GM23248 (cell line): ENCODE results near the gene PPP1R9B. TPM values are rescaled to one million over a fixed set of nuclear protein-coding genes. Genes with fewer than 3 reads are reported as not detected.

Source experiments
- DNase-seq: peaks from one replicate; pipeline ENCODE4 v3.0.0-alpha.2; 2015
- H2AFZ ChIP-seq: fragments of 200-600 bp; sonication (generic); 2 replicates; pipeline ENCODE4 v1.6.1; 2016; ENCODE audit warnings: antibody characterized with exemption
- H3F3A ChIP-seq: fragments of 200-600 bp; sonication (generic); 2 replicates; pipeline ENCODE4 v1.6.1; 2016; ENCODE audit warnings: mild to moderate bottlenecking, antibody characterized with exemption, mixed run types; ENCODE audit not compliant: insufficient read depth
- H3K27ac ChIP-seq: fragments of 200-600 bp; sonication (generic); 2 replicates; pipeline ENCODE4 v1.5.1; 2016; ENCODE audit warnings: mild to moderate bottlenecking
- H3K27me3 ChIP-seq: fragments of 200-600 bp; sonication (generic); replicated peaks from 2 replicates; pipeline ENCODE4 v1.6.1; 2016; ENCODE audit warnings: mild to moderate bottlenecking; ENCODE audit not compliant: insufficient read depth
- H3K36me3 ChIP-seq: fragments of 200-600 bp; sonication (generic); 2 replicates; pipeline ENCODE4 v1.6.1; 2016; ENCODE audit warnings: low read depth, mild to moderate bottlenecking
- H3K4me1 ChIP-seq: fragments of 200-600 bp; sonication (generic); 2 replicates; pipeline ENCODE4 v1.6.1; 2016; ENCODE audit warnings: mild to moderate bottlenecking; ENCODE audit not compliant: insufficient read depth
- H3K4me2 ChIP-seq: fragments of 200-600 bp; sonication (generic); one replicate; pipeline ENCODE4 v1.6.1; 2016; ENCODE audit warnings: mild to moderate bottlenecking; ENCODE audit not compliant: unreplicated experiment
- H3K4me3 ChIP-seq: fragments of 200-600 bp; sonication (generic); 2 replicates; pipeline ENCODE4 v1.5.1; 2016; ENCODE audit warnings: mild to moderate bottlenecking
- H3K79me2 ChIP-seq: fragments of 200-600 bp; sonication (generic); 2 replicates; pipeline ENCODE4 v1.6.1; 2016; ENCODE audit warnings: mild to moderate bottlenecking; ENCODE audit not compliant: insufficient read depth
- H3K9ac ChIP-seq: fragments of 200-600 bp; sonication (generic); 2 replicates; pipeline ENCODE4 v1.6.1; 2016; ENCODE audit warnings: mild to moderate bottlenecking
- H3K9me2 ChIP-seq: fragments of 200-600 bp; sonication (generic); 2 replicates; pipeline ENCODE4 v1.6.1; 2016; ENCODE audit warnings: mixed run types, mild to moderate bottlenecking, moderate library complexity; ENCODE audit not compliant: insufficient read depth
- H3K9me3 ChIP-seq: fragments of 200-600 bp; sonication (generic); one replicate; pipeline ENCODE4 v1.6.1; 2017; ENCODE audit warnings: low read depth
- H4K20me1 ChIP-seq: fragments of 200-600 bp; sonication (generic); 2 replicates; pipeline ENCODE4 v1.6.0; 2016; ENCODE audit not compliant: insufficient read depth
- EZH2 ChIP-seq: fragments of 200-600 bp; sonication (generic); IDR thresholded peaks from 2 replicates; pipeline ENCODE4 v1.6.1; 2018; ENCODE audit warnings: antibody characterized with exemption, mild to moderate bottlenecking; ENCODE audit not compliant: insufficient read depth, poor library complexity, severe bottlenecking
- EZH2phosphoT487 ChIP-seq: fragments of 200-600 bp; sonication (generic); IDR thresholded peaks from 2 replicates; pipeline ENCODE4 v1.6.1; 2018; ENCODE audit warnings: antibody characterized with exemption, moderate library complexity, mild to moderate bottlenecking, low read depth; ENCODE audit not compliant: insufficient read depth
- WGBS, 2 experiments: methylation state at CpG; one replicate each; pipeline ENCODE4 v1.1.6; 2015 to 2017; ENCODE audit warnings: low lambda C conversion rate in 2 of 2, low coverage in 1 of 2; ENCODE audit errors: missing lambda C conversion rate in 2 of 2; 5-methylcytosine and 5-hydroxymethylcytosine counted together
- in situ Hi-C: fragments of 300-500 bp; cut with MboI; formaldehyde crosslinking; loops from 2 replicates; pipeline ENCODE4 v1.15.0; 2020
- polyA plus RNA-seq: library from polyadenylated mRNA; unstranded; fragments of >200 nt; fragmentation: Nextera tagmentation; extraction: Ambion mirVana; gene quantifications from 2 replicates; pipeline ENCODE4 v1.2.1, GENCODE V29; 2016
- total RNA-seq: library from RNA; depleted of rRNA; stranded (reverse); fragments of >200 nt; shearing (Covaris generic); gene quantifications from 2 replicates; pipeline ENCODE4 v1.2.3, GENCODE V29; 2014

The PPP1R9B gene
- total and polyA plus RNA-seq, 2 experiments from 2014 or later = 2.3 to 69.4 TPM

DNA sequence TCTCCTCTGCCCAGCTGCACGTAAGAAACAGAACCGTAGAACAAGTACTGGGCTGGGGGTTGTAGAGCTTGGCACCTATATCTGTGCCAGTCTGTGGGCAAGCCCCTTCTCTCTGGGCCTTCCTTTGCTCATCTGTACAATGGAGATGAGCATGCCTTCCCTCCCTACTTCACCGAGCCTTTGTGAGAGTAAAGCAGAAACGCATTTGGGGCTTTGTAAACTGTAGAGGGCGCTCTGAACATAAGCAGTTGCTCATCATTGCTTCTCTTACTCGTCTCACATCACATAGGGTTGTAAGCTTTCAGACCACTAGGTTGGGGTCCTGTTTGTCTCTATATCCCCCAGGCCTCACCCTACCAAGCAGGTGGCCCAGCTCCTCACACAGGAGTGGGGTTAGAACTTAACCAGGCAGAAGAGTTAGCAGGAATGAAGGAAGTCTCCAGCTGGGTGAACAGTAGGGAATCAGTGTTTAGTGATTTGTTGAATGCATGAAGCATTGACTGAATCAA is 35.6 kb downstream of the PPP1R9B start:
- Histone ChIP-seq H3K4me3 (no peak overlapping the region), H3K4me1 (no peaks in the 10 kb centered on the region), H3K36me3 (no peaks in the 10 kb centered on the region), H3K27me3 (no peaks in the 10 kb centered on the region), H2AFZ (no peak overlapping the region; the same call in 1 of the 2 replicates), H4K20me1 (no peaks in the 10 kb centered on the region), H3F3A (no peaks in the 10 kb centered on the region; the same call in 1 of the 2 replicates), H3K4me2 (no peak overlapping the region), H3K79me2 (no peaks in the 10 kb centered on the region), H3K9me2 (no peaks in the 10 kb centered on the region), H3K9ac (no peak overlapping the region), H3K9me3 (no peaks in the 10 kb centered on the region), H3K27ac (no peak overlapping the region)
- TF ChIP-seq EZH2 (no peak), EZH2phosphoT487 (no peak)
- peak; percentile 86 for DNase-seq
- WGBS, 2 experiments = 9 to 13% methylated on average over 6 of the region's 6 CpGs
- in situ Hi-C loops = no loop called here

DNA sequence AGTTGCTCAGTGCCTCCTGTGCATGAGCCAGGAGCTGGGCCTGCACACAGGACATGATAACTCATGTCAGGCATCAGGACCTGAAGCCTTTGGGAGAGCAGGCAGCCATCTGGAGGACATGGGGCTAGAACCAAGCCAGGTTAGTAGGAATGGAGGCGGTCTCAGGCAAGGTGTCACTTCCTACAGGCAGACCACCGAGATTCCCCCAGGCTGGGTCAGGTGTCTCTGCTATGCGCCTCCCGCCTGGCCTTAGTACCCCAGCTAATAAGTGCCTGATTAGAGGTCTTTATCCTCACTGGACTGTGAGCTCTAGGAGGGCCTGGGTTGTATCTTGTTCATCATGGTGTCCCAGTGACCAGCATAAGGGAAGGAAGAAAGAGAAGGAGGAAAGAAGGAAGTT is 36.1 kb downstream of the PPP1R9B start:
- Histone ChIP-seq H3F3A (no peaks in the 10 kb centered on the region; the same call in 1 of the 2 replicates), H4K20me1 (no peaks in the 10 kb centered on the region), H3K79me2 (no peaks in the 10 kb centered on the region), H3K9me3 (no peaks in the 10 kb centered on the region), H2AFZ (no peak overlapping the region; the same call in 1 of the 2 replicates), H3K36me3 (no peaks in the 10 kb centered on the region), H3K4me2 (no peak overlapping the region), H3K27ac (no peak overlapping the region), H3K4me3 (no peak overlapping the region), H3K4me1 (no peaks in the 10 kb centered on the region), H3K27me3 (no peaks in the 10 kb centered on the region), H3K9me2 (no peaks in the 10 kb centered on the region), H3K9ac (no peak overlapping the region)
- no peak for DNase-seq
- TF ChIP-seq EZH2 = no peak
- no peak for TF ChIP-seq EZH2phosphoT487
- in situ Hi-C loops = no loop called here
- 74 to 80% methylated on average over 4 of the region's 4 CpGs for WGBS, 2 experiments

DNA sequence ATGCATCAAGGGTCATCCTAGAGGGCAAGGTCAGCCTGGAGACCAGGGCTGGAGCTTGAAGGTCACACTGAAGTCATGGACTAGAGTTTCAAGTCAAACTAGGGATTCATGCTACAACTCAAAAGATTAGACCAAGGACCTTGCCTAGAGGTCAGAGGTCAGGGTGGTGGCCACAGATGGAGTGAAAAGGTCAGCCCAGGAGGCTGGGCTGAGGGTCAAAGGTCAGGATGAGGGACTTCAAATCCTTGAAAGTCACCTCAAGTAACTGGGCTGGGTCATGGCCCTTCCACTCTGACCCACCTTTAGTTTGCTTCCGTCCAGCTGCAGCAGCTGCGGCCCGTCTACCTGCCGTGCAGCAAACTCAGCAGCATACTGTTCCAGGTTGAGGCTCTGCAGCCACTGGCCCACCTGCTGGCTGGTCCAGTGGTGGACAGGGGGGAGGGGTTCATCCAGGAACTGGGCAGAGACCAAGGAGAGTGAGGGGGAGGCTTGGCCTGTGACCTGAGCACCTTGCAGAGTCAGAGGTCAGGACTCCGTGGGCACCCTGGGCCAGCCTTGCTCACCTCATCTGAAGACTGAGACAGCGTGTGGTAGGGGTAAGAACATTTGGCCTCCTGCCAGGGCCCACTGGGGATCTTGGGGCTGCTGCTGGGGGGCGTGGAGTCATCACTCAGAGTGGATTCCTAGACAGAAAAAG is 36.7 kb downstream of the PPP1R9B start:
- TF ChIP-seq EZH2 = no peak
- no peak for TF ChIP-seq EZH2phosphoT487
- Histone ChIP-seq H3K79me2 (no peaks in the 10 kb centered on the region), H3K4me2 (no peak overlapping the region), H3K36me3 (no peaks in the 10 kb centered on the region), H3K27ac (no peak overlapping the region), H3K9me2 (no peaks in the 10 kb centered on the region), H3K9ac (no peak overlapping the region), H3K4me1 (no peaks in the 10 kb centered on the region), H3K9me3 (no peaks in the 10 kb centered on the region), H3K27me3 (no peaks in the 10 kb centered on the region), H4K20me1 (no peaks in the 10 kb centered on the region), H3F3A (no peaks in the 10 kb centered on the region; the same call in 1 of the 2 replicates), H3K4me3 (no peak overlapping the region), H2AFZ (no peak overlapping the region)
- DNase-seq = no peak
- WGBS, 2 experiments = 75 to 85% methylated on average over 7 of the region's 7 CpGs
- in situ Hi-C loops = no loop called here

DNA sequence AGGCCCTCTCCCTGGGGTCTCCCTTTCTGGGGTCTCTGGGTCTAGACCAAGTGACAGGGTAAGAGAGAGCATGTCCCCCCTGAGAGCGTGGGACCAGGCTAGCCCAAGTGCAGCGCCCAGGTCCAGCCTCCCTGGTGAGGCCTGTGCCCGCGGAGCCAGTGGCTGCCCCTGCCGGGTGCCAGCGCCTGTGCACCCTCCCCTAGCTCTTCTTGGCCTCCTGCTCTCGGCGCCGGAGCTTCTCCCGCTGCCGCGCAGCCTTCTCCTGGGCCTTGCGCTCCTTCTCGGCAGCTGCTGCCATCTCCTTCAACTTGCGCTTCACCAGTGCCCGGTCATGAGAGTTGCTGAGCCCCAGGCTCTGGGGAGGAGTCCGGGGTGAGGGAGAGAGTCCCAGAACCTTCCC is 37.8 kb downstream of the PPP1R9B start:
- in situ Hi-C loops = no loop called here
- Histone ChIP-seq H3K4me2 (no peak overlapping the region), H3K27ac (no peak overlapping the region), H3K4me3 (no peak overlapping the region), H3K4me1 (peaks cover 5% of the 10 kb centered on the region), H3K36me3 (no peaks in the 10 kb centered on the region), H3K9me2 (no peaks in the 10 kb centered on the region), H2AFZ (no peak overlapping the region), H3K9ac (no peak overlapping the region), H4K20me1 (no peaks in the 10 kb centered on the region), H3K79me2 (no peaks in the 10 kb centered on the region), H3K27me3 (no peaks in the 10 kb centered on the region), H3F3A (peaks cover under 1% of the 10 kb centered on the region), H3K9me3 (no peaks in the 10 kb centered on the region)
- DNase-seq = no peak
- 61 to 63% methylated on average over 16 to 17 of the region's 17 CpGs for WGBS, 2 experiments
- no peak for TF ChIP-seq EZH2phosphoT487
- TF ChIP-seq EZH2 = no peak
